ENCODE results near the gene ADAMTS16. TPM values are rescaled to one million over a fixed set of nuclear protein-coding genes. Genes with fewer than 3 reads are reported as not detected.

The ADAMTS16 gene
- total RNA-seq, 1 donor = 0.27 TPM

DNA sequence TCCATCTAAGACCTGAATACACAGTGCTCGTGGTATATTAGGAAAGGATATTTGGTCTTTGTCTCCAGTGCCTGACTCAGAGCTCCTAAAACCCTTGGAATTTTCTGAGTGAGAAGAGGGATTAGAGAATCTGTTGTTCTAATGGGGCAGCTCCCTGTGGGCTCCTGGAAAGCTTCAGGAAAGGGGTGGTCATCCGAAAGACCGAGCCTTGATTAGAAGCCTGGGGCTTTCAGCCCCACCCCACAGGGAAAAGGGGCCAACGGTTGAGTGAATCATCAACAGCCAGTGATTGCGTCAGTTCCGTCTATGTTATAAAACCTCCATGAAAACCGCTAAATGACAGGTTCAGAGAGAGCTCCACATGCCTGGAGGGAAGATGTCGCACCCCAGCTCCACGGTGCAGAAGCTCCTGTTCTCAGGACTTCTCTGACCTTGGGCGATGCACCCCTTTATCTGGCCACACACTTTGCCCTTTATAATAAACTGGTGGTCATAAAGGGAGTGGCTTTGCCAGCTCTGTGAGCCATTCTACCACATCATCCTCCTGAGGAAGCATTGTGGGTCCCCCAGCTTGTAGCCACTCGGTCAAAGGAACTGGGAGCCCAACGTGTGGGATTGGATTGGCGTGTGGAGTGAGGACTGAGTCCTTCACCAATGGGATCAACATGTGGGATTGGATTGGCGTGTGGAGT is 211.3 kb downstream of the ADAMTS16 start:
- peak; percentile 48 for DNase-seq (ENCODE audit: low read depth)
- TF ChIP-seq, protein P1, sequence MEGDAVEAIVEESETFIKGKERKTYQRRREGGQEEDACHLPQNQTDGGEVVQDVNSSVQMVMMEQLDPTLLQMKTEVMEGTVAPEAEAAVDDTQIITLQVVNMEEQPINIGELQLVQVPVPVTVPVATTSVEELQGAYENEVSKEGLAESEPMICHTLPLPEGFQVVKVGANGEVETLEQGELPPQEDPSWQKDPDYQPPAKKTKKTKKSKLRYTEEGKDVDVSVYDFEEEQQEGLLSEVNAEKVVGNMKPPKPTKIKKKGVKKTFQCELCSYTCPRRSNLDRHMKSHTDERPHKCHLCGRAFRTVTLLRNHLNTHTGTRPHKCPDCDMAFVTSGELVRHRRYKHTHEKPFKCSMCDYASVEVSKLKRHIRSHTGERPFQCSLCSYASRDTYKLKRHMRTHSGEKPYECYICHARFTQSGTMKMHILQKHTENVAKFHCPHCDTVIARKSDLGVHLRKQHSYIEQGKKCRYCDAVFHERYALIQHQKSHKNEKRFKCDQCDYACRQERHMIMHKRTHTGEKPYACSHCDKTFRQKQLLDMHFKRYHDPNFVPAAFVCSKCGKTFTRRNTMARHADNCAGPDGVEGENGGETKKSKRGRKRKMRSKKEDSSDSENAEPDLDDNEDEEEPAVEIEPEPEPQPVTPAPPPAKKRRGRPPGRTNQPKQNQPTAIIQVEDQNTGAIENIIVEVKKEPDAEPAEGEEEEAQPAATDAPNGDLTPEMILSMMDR (IDR thresholded peaks at IDR 0.05; ENCODE audit: insufficient read depth, low read length) = no peak
- H3K4me3 ChIP-seq (ENCODE audit: low read depth, low read length) = no peak overlapping the region

DNA sequence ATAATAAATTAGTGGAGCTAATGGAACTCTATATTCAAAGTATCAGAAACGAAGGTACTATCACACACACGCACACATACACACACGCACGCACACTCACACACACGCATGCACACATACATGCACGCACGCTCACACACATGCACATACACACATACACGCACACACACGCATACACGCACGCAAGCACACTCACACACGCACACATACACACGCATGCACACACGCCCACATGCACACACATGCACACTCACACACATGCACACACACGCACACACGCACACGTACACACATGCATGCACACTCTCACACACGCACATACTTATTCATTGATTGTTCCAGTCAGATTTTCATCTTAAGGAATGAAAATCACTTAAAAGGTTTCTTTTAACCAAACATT is 212.5 kb downstream of the ADAMTS16 start:
- TF ChIP-seq, protein P1 (IDR thresholded peaks at IDR 0.05; ENCODE audit: insufficient read depth, low read length) = no peak
- no peak overlapping the region for H3K4me3 ChIP-seq (ENCODE audit: low read depth, low read length)
- DNase-seq (ENCODE audit: low read depth) = no peak

DNA sequence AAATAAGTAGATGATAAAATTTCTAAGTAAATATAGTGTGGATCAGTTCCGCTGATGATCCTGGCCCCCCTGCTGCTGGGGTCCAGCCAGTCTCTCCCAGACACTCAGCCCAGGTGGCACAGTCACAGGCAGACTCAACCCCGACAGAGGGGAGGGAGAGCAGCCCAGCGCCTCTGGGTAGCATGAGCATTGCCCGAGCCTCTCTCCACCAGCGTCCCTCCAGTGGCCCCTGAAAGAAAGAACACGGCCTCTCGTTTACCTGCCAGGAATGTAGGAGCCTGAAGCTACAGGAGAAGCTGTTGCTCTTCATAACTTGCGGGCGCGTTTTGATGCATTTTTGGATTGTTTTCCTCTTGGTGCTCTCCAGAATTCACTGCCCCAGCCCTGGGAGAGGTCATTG is 213.6 kb downstream of the ADAMTS16 start:
- DNase-seq (ENCODE audit: low read depth) = no peak
- TF ChIP-seq, protein P1 (IDR thresholded peaks at IDR 0.05; ENCODE audit: insufficient read depth, low read length) = no peak
- H3K4me3 ChIP-seq (ENCODE audit: low read depth, low read length) = no peak overlapping the region

DNA sequence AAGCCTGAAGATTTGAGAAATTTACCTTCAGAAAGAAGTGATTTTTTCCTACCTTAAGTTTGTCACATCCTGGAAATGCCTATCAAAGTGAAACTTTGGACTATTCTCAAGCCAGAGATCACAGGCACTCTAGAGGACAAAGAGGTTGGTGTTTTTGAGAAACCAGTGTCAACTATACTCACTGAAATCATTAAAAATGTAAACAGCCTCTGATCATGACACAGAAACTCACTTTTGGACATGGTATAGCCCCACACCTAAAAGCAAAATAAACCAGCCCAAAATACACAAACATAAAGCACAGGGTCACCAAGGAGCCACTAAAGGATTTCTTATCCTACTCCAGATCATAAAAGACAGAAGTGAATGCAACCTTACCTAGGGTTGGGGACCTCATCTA is 216.6 kb downstream of the ADAMTS16 start:
- no peak for DNase-seq (ENCODE audit: low read depth)
- H3K4me3 ChIP-seq (ENCODE audit: low read depth, low read length) = no peak overlapping the region
- TF ChIP-seq, protein P1 (IDR thresholded peaks at IDR 0.05; ENCODE audit: insufficient read depth, low read length) = no peak

DNA sequence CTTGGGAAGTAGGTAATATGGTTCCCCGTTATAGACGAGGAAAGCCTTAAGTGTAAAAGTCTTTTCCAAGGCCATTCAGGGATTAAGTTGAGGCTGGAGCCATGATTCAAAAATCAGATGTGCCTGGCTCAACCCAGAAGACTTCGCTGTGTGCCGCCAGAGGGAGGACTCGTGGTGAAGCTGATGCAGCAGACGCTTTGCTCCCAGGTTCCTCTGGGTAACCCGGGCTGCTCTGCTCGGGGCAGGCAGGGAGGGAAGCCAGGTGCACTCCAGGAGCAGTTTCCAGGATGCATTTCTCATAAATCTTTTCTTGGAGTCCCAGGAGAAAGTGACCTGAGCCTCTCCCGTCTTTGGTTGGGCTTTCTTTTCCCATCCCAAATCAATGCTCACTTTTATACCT is 219.5 kb downstream of the ADAMTS16 start:
- no peak for DNase-seq (ENCODE audit: low read depth)
- H3K4me3 ChIP-seq (ENCODE audit: low read depth, low read length) = no peak overlapping the region
- TF ChIP-seq, protein P1 (IDR thresholded peaks at IDR 0.05; ENCODE audit: insufficient read depth, low read length) = no peak

DNA sequence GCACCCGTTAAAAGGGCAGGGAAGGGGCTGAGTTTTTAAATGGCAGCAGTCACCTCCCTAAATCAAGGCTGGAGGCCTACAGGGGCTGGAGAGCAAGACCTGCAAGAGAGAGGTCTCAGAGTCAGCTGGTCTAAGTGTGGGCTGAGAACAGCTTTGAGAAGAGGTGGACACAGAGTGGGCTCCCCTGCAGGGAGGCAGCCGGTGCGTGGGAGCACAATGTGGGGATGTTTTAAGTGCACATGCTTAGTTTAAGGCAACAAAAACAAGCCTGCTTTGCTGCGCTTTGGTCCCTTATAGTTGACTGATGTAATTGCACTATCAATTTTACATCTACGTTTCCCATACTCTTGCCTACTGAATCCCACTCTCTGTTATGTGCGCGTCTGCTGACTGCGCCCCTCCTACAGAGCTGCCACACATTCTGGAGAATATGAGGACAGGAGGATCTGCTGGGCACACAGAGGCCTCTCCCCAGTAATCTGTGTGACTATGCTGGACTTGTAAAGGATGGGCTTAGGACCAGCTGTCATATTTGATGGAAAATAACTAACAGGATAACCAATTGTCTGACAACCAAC is 220.3 kb downstream of the ADAMTS16 start:
- no peak overlapping the region for H3K4me3 ChIP-seq (ENCODE audit: low read depth, low read length)
- DNase-seq (ENCODE audit: low read depth) = no peak
- TF ChIP-seq, protein P1 (IDR thresholded peaks at IDR 0.05; ENCODE audit: insufficient read depth, low read length) = no peak
